ENCODE results near the gene HDAC8. TPM values are rescaled to one million over a fixed set of nuclear protein-coding genes. Genes with fewer than 3 reads are reported as not detected.
"Not testable (repeated sequence)": the region's sequence is repeated elsewhere in the genome, so short reads cannot be mapped to it uniquely, and the experiment has no call there.

HDAC8 gene
- total RNA-seq, 1 experiment from 2014 or later, result 26.2 TPM

GRCh38 chrX:72495046-72495445 lies 77.6 kb downstream of the HDAC8 start:
- Mint-ChIP-seq H3K36me3 (ENCODE audit: insufficient read depth, unreplicated experiment) (peaks cover 6% of the 10 kb centered on the region), H3K4me3 (ENCODE audit: unreplicated experiment) (no peak overlapping the region), H3K27me3 (ENCODE audit: insufficient read depth, unreplicated experiment) (no peaks in the 10 kb centered on the region), H3K27ac (ENCODE audit: unreplicated experiment) (no peak overlapping the region), H3K4me1 (ENCODE audit: low read depth, unreplicated experiment) (no peaks in the 10 kb centered on the region), H3K9me3 (ENCODE audit: unreplicated experiment) (no peaks in the 10 kb centered on the region)
- Histone ChIP-seq H3K4me3 (ENCODE audit: low read depth, low read length) (no peak overlapping the region), H3K27me3 (replicated peaks; ENCODE audit: control insufficient read depth, insufficient read depth, low read length) (no peaks in the 10 kb centered on the region), H3K36me3 (ENCODE audit: control insufficient read depth, insufficient read depth, low read length) (no peaks in the 10 kb centered on the region), H3K4me1 (no peaks in the 10 kb centered on the region), H3K9me3 (no peaks in the 10 kb centered on the region)
- ChIA-PET CTCF (no interaction called here), POLR2A (no interaction called here)
- TF ChIP-seq CTCF (IDR thresholded peaks at IDR 0.05; ENCODE audit: insufficient read depth in 1 of 2, low read depth in 1 of 2, low read length in 1 of 2, severe bottlenecking in 1 of 2, unreplicated experiment in 1 of 2), result no peak
- intact Hi-C loops (cut with micrococcal nuclease; ENCODE audit: unreplicated experiment), result no loop called here
- no TSS peak for BruUV-seq (replicated peaks)
- no peak for DNase-seq

- no peaks in the 10 kb centered on the region for H3K9me3 Mint-ChIP-seq (ENCODE audit: unreplicated experiment)
- H3K9me3 ChIP-seq, result no peaks in the 10 kb centered on the region
- no peaks in the 10 kb centered on the region for H3K4me1 ChIP-seq
- no peaks in the 10 kb centered on the region for H3K27me3 Mint-ChIP-seq (ENCODE audit: insufficient read depth, unreplicated experiment)
- H3K36me3 ChIP-seq (ENCODE audit: control insufficient read depth, insufficient read depth, low read length), result no peaks in the 10 kb centered on the region
- no peak overlapping the region for H3K27ac Mint-ChIP-seq (ENCODE audit: unreplicated experiment)
- no peaks in the 10 kb centered on the region for H3K4me1 Mint-ChIP-seq (ENCODE audit: low read depth, unreplicated experiment)
- H3K27me3 ChIP-seq (replicated peaks; ENCODE audit: control insufficient read depth, insufficient read depth, low read length), result no peaks in the 10 kb centered on the region
- intact Hi-C loops (cut with micrococcal nuclease; ENCODE audit: unreplicated experiment), result no loop called here
- no peak for DNase-seq
- TF ChIP-seq CTCF (IDR thresholded peaks at IDR 0.05; ENCODE audit: insufficient read depth in 1 of 2, low read depth in 1 of 2, low read length in 1 of 2, severe bottlenecking in 1 of 2, unreplicated experiment in 1 of 2), result no peak
- no TSS peak for BruUV-seq (replicated peaks)
- ChIA-PET POLR2A (no interaction called here), CTCF (no interaction called here)
- no peak overlapping the region for H3K4me3 Mint-ChIP-seq (ENCODE audit: unreplicated experiment)
- no peak overlapping the region for H3K4me3 ChIP-seq (ENCODE audit: low read depth, low read length)
- peaks cover 6% of the 10 kb centered on the region for H3K36me3 Mint-ChIP-seq (ENCODE audit: insufficient read depth, unreplicated experiment)
Measured at GRCh38 chrX:72492499-72492898, 80.1 kb downstream of the HDAC8 start.

GRCh38 chrX:72490221-72490620 lies 82.4 kb downstream of the HDAC8 start:
- H3K27me3 Mint-ChIP-seq (ENCODE audit: insufficient read depth, unreplicated experiment); H3K27me3 ChIP-seq (replicated peaks; ENCODE audit: control insufficient read depth, insufficient read depth, low read length); H3K9me3 Mint-ChIP-seq (ENCODE audit: unreplicated experiment); CTCF ChIA-PET; DNase-seq; H3K4me1 Mint-ChIP-seq (ENCODE audit: low read depth, unreplicated experiment); POLR2A ChIA-PET; H3K4me3 Mint-ChIP-seq (ENCODE audit: unreplicated experiment); H3K36me3 ChIP-seq (ENCODE audit: control insufficient read depth, insufficient read depth, low read length); H3K27ac Mint-ChIP-seq (ENCODE audit: unreplicated experiment); H3K4me1 ChIP-seq; H3K36me3 Mint-ChIP-seq (ENCODE audit: insufficient read depth, unreplicated experiment); H3K4me3 ChIP-seq (ENCODE audit: low read depth, low read length); BruUV-seq (replicated peaks); intact Hi-C loops (cut with micrococcal nuclease; ENCODE audit: unreplicated experiment); H3K9me3 ChIP-seq: not testable (repeated sequence)

- ChIA-PET CTCF (no interaction called here), POLR2A (no interaction called here)
- Mint-ChIP-seq H3K27ac (ENCODE audit: unreplicated experiment) (no peak overlapping the region), H3K4me1 (ENCODE audit: low read depth, unreplicated experiment) (no peaks in the 10 kb centered on the region), H3K9me3 (ENCODE audit: unreplicated experiment) (no peaks in the 10 kb centered on the region), H3K36me3 (ENCODE audit: insufficient read depth, unreplicated experiment) (peaks cover under 1% of the 10 kb centered on the region), H3K27me3 (ENCODE audit: insufficient read depth, unreplicated experiment) (no peaks in the 10 kb centered on the region), H3K4me3 (ENCODE audit: unreplicated experiment) (no peak overlapping the region)
- Histone ChIP-seq H3K4me3 (ENCODE audit: low read depth, low read length) (no peak overlapping the region), H3K36me3 (ENCODE audit: control insufficient read depth, insufficient read depth, low read length) (no peaks in the 10 kb centered on the region), H3K4me1 (no peaks in the 10 kb centered on the region), H3K27me3 (replicated peaks; ENCODE audit: control insufficient read depth, insufficient read depth, low read length) (no peaks in the 10 kb centered on the region), H3K9me3 (no peaks in the 10 kb centered on the region)
- intact Hi-C loops (cut with micrococcal nuclease; ENCODE audit: unreplicated experiment), result no loop called here
- TF ChIP-seq CTCF (IDR thresholded peaks at IDR 0.05; ENCODE audit: insufficient read depth in 1 of 2, low read depth in 1 of 2, low read length in 1 of 2, severe bottlenecking in 1 of 2, unreplicated experiment in 1 of 2), result no peak
- no peak for DNase-seq
- BruUV-seq (replicated peaks), result no TSS peak
Measured at GRCh38 chrX:72487661-72488060, 85.0 kb downstream of the HDAC8 start.

Measured in Caco-2 (cell line).